GM08714 (cell line): ENCODE data around the gene EDC3.
"Not testable (repeated sequence)": the region's sequence is repeated elsewhere in the genome, so short reads cannot be mapped to it uniquely, and the experiment has no call there.

ENCODE experiments used
- H3K4me3 ChIP-seq: fragments of 200-500 bp; sonication (Bioruptor generic); 2 replicates; pipeline ENCODE4 v1.5.1; 2014; ENCODE audit warnings: mild to moderate bottlenecking, low read length, inconsistent platforms
- ZNF274 ChIP-seq: IDR thresholded peaks from 2 replicates; pipeline ENCODE4 v1.6.1; 2012; ENCODE audit warnings: mild to moderate bottlenecking, low read depth, low read length

Gene EDC3

GRCh38 chr15:74674161-74674560, 21.7 kb downstream of the EDC3 start:
- TF ChIP-seq ZNF274 = no peak
- no peak overlapping the region for H3K4me3 ChIP-seq

GRCh38 chr15:74669627-74670026, 26.2 kb downstream of the EDC3 start:
- H3K4me3 ChIP-seq = no peak overlapping the region
- TF ChIP-seq ZNF274 = no peak

GRCh38 chr15:74667975-74668374, 27.8 kb downstream of the EDC3 start:
- TF ChIP-seq ZNF274 = no peak

GRCh38 chr15:74664670-74665069, 31.2 kb downstream of the EDC3 start:
- H3K4me3 ChIP-seq = no peak overlapping the region
- TF ChIP-seq ZNF274 = no peak

More at GRCh38 chr15:74667975-74668374, 27.8 kb downstream of the EDC3 start:
- no peak overlapping the region for H3K4me3 ChIP-seq

- H3K4me3 ChIP-seq = no peak overlapping the region
- no peak for TF ChIP-seq ZNF274
These were observed 31.7 kb downstream of the EDC3 start for GRCh38 chr15:74664028-74664616.

GRCh38 chr15:74663303-74664027, 32.4 kb downstream of the EDC3 start:
- H3K4me3 ChIP-seq = no peak overlapping the region
- no peak for TF ChIP-seq ZNF274

GRCh38 chr15:74662064-74662860, 33.6 kb downstream of the EDC3 start:
- TF ChIP-seq ZNF274 = no peak

GRCh38 chr15:74661280-74661679, 34.5 kb downstream of the EDC3 start:
- H3K4me3 ChIP-seq = not testable (repeated sequence)

More at GRCh38 chr15:74662064-74662860, 33.6 kb downstream of the EDC3 start:
- H3K4me3 ChIP-seq = no peak overlapping the region

- H3K4me3 ChIP-seq = no peak overlapping the region
- TF ChIP-seq ZNF274 = no peak
These were observed 38.0 kb downstream of the EDC3 start for GRCh38 chr15:74657846-74658245.

GRCh38 chr15:74656935-74657535, 38.8 kb downstream of the EDC3 start:
- TF ChIP-seq ZNF274 = no peak
- no peak overlapping the region for H3K4me3 ChIP-seq

- no peak overlapping the region for H3K4me3 ChIP-seq
- TF ChIP-seq ZNF274 = no peak
These were observed 40.4 kb downstream of the EDC3 start for GRCh38 chr15:74655424-74655823.

- no peak for TF ChIP-seq ZNF274
- no peak overlapping the region for H3K4me3 ChIP-seq
These were observed 42.3 kb downstream of the EDC3 start for GRCh38 chr15:74653426-74654102.

- H3K4me3 ChIP-seq = no peak overlapping the region
- TF ChIP-seq ZNF274 = no peak
These were observed 44.5 kb downstream of the EDC3 start for GRCh38 chr15:74651242-74651741.

- TF ChIP-seq ZNF274 = no peak
- H3K4me3 ChIP-seq = no peak overlapping the region
These were observed 47.6 kb downstream of the EDC3 start for GRCh38 chr15:74648051-74648842.
